CD4-positive, CD25-positive, alpha-beta regulatory T cell (primary cell): Measurements from ENCODE around the gene HSP90B1. TPM values are rescaled to one million over a fixed set of nuclear protein-coding genes. Genes with fewer than 3 reads are reported as not detected.

ENCODE experiments used
- ATAC-seq, 2 donors: fragments of 150-1000 bp; cut with Tn5 transposase; one replicate each; pipeline ENCODE4 v1.10.0; 2021; ENCODE audit warnings: low read depth in 2 of 2, moderate number of reproducible peaks in 2 of 2, moderate library complexity in 1 of 2
- DNase-seq, 3 donors: peaks; one replicate each; pipeline versions ENCODE4 v3.0.0 to v3.0.0-alpha.2; 2012 to 2022; ENCODE audit warnings: mixed read lengths in 1 of 3
- H3K27ac ChIP-seq: one replicate; pipeline ENCODE4 v1.7.0; 2013; ENCODE audit warnings: mild to moderate bottlenecking, low read length; ENCODE audit not compliant: insufficient read depth, poor library complexity, severe bottlenecking
- H3K27me3 ChIP-seq: one replicate; pipeline ENCODE4 v1.7.0; 2013; ENCODE audit warnings: low read length; ENCODE audit not compliant: control insufficient read depth, insufficient read depth
- H3K36me3 ChIP-seq: one replicate; pipeline ENCODE4 v1.7.0; 2013; ENCODE audit warnings: mild to moderate bottlenecking, low read length, moderate library complexity; ENCODE audit not compliant: control insufficient read depth, insufficient read depth
- H3K4me1 ChIP-seq: 2 replicates; pipeline ENCODE4 v1.7.0; 2013; ENCODE audit warnings: mild to moderate bottlenecking, low read length; ENCODE audit not compliant: insufficient read depth, control insufficient read depth, poor library complexity, severe bottlenecking
- H3K4me3 ChIP-seq: one replicate; pipeline ENCODE4 v1.7.0; 2013; ENCODE audit warnings: low read depth, mild to moderate bottlenecking, low read length, moderate library complexity
- H3K9me3 ChIP-seq, 2 experiments: 1 replicate in 1 of 2; 2 replicates in 1 of 2; pipeline ENCODE4 v1.7.0; 2013; ENCODE audit warnings: low read length in 2 of 2, mild to moderate bottlenecking in 1 of 2, moderate library complexity in 1 of 2; ENCODE audit not compliant: control insufficient read depth in 2 of 2
- H3K27ac Mint-ChIP-seq, 3 donors: one replicate each; pipeline ENCODE4 v1.8.0; 2020 to 2022; ENCODE audit warnings: mild to moderate bottlenecking in 3 of 3, mixed read lengths in 3 of 3, moderate library complexity in 2 of 3
- H3K27me3 Mint-ChIP-seq: one replicate; pipeline ENCODE4 v1.8.0; 2022; ENCODE audit warnings: mild to moderate bottlenecking, mixed read lengths
- H3K36me3 Mint-ChIP-seq: one replicate; pipeline ENCODE4 v1.8.0; 2020; ENCODE audit warnings: mixed read lengths
- H3K4me1 Mint-ChIP-seq, 4 donors: one replicate each; pipeline ENCODE4 v1.8.0; 2020 to 2022; ENCODE audit warnings: mixed read lengths in 4 of 4, mild to moderate bottlenecking in 1 of 4
- H3K4me3 Mint-ChIP-seq, 4 donors: one replicate each; pipeline ENCODE4 v1.8.0; 2020 to 2022; ENCODE audit warnings: mild to moderate bottlenecking in 4 of 4, mixed read lengths in 4 of 4, moderate library complexity in 3 of 4
- H3K9me3 Mint-ChIP-seq, 7 donors: one replicate each; pipeline ENCODE4 v1.8.0; 2020 to 2022; ENCODE audit warnings: mixed read lengths in 7 of 7, mild to moderate bottlenecking in 3 of 7, moderate library complexity in 2 of 7
- polyA plus RNA-seq, 4 donors: library from polyadenylated mRNA; unstranded; fragments of 300-500 nt; fragmentation: Illumina TruSeq; gene quantifications; one replicate each; pipeline ENCODE4 v1.2.3, GENCODE V29; 2021
- total RNA-seq: library from RNA; stranded (reverse); gene quantifications from one replicate; pipeline ENCODE4 v1.2.3, GENCODE V29; 2022

Gene HSP90B1
- total and polyA plus RNA-seq, 5 donors from 2014 or later = 119 to 254 (median 146) TPM

DNA sequence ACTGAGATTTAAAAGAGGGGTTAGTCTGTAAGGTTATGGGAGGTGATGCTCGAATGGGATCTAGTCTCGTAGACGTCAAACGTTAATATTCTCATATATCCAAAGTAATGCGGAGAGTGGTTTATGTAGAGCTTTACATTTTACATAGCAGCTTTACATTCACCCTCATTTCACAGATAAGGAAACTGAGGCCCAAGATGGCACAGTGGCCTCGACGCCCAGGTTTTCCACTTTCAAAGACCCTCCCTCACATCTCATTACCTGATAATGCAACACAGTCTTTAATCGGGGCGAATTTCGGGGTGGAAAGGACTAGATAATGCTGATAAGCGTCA, 35.0 kb downstream of the HSP90B1 start:
- ATAC-seq (no peak), DNase-seq (no peak)
- Mint-ChIP-seq H3K27ac (peak overlapping the region; percentile 98 to 100 (median 99)), H3K36me3 (peaks cover 10% of the 10 kb centered on the region), H3K4me1 (peaks cover 29 to 59% (median 42%) of the 10 kb centered on the region in 4 donors), H3K4me3 (peak overlapping the region; percentile 96 to 97 (median 97)), H3K9me3 (no peaks in the 10 kb centered on the region), H3K27me3 (no peaks in the 10 kb centered on the region)
- Histone ChIP-seq H3K9me3 (no peaks in the 10 kb centered on the region), H3K4me1 (peaks cover 39% of the 10 kb centered on the region), H3K27me3 (no peaks in the 10 kb centered on the region), H3K36me3 (peaks cover 5% of the 10 kb centered on the region), H3K4me3 (peak overlapping the region; percentile 99), H3K27ac (peak overlapping the region; percentile 94)

DNA sequence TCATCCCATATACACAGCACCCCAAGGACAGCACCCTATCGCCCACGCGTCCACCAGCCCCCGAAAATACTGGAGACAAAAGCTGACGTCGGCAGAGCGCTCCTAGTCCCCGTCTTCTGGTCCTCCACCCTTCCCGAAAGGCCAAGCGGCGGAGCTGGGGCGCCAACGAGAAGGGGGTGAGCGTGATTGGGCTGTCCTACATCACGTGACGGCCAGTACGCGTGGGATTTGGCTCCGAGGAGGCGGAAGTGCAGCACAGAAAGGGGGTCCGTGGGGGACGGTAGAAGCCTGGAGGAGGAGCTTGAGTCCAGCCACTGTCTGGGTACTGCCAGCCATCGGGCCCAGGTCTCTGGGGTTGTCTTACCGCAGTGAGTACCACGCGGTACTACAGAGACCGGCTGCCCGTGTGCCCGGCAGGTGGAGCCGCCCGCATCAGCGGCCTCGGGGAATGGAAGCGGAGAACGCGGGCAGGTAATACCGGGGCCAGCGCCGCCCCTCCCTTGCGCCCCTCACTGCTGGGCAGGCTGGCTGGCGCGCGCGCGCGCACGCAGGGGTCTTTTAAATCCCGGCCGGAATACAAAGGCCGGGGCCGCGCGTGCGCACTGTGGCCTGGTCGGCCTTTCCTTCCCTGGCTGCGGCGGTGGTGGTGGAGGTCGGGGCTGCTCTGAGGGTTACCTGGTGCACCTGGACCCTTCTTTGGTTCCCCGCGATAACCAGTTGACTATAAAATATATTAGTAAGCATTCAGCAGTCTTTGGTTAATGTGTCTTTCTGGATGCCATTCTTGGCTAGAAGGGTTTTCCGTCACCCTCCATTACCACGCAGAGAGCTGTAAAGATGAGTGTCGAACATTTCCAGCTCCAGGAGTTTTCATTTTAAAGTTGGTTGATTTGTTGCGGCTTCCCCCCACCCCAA, 35.6 kb downstream of the HSP90B1 start, which contains the start of gene TDG:
Gene TDG, plus strand, starts transcription at position 283 of the 915 bp plus-strand sequence. Its CDS starts 166 bp downstream, at position 449.
- Mint-ChIP-seq H3K27me3 (no peaks in the 10 kb centered on the region), H3K4me3 (peak within 1 kb of the TSS; percentile 96 to 97 (median 97))

DNA sequence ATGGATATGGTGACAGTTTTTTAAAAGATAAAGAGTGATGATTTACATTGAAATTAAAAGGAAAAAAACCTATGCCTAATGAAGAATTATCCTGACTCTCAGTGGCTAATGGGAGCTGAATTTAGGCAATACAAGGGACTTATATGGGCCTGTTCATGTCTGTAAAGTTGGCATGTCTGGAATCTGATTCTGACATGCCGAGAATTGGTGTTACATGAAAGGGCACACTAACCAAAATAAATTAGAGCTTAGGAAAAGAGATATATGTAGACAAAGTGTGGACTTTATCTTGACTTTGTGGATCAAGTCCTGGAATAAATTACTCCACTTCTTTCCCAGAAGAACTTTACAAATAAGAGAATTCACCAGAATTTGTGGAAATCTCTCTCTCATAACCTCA, 36.5 kb downstream of the HSP90B1 start:
- peak overlapping the region; percentile 98 to 100 (median 99) for H3K27ac Mint-ChIP-seq
- H3K27me3 Mint-ChIP-seq = no peaks in the 10 kb centered on the region
- DNase-seq (no peak), ATAC-seq (no peak)
- peak overlapping the region; percentile 96 to 97 (median 97) for H3K4me3 Mint-ChIP-seq
- peaks cover 14% of the 10 kb centered on the region for H3K36me3 Mint-ChIP-seq
- peaks cover 5% of the 10 kb centered on the region for H3K36me3 ChIP-seq
- H3K9me3 Mint-ChIP-seq = no peaks in the 10 kb centered on the region
- no peaks in the 10 kb centered on the region for H3K27me3 ChIP-seq
- H3K4me1 ChIP-seq = peaks cover 46% of the 10 kb centered on the region
- peak overlapping the region; percentile 94 for H3K27ac ChIP-seq
- peaks cover 34 to 71% (median 53%) of the 10 kb centered on the region in 4 donors for H3K4me1 Mint-ChIP-seq
- peak overlapping the region; percentile 95 for H3K4me3 ChIP-seq
- H3K9me3 ChIP-seq = no peaks in the 10 kb centered on the region

More for the DNA sequence above, 35.6 kb downstream of the HSP90B1 start, which contains the start of gene TDG:
- no peaks in the 10 kb centered on the region for H3K9me3 Mint-ChIP-seq
- peaks cover 10% of the 10 kb centered on the region for H3K36me3 Mint-ChIP-seq
- Histone ChIP-seq H3K4me1 (peaks cover 42% of the 10 kb centered on the region), H3K27me3 (no peaks in the 10 kb centered on the region), H3K9me3 (no peaks in the 10 kb centered on the region), H3K4me3 (peak within 1 kb of the TSS; percentile 99), H3K36me3 (peaks cover 5% of the 10 kb centered on the region), H3K27ac (peak within 1 kb of the TSS; percentile 94)
- H3K4me1 Mint-ChIP-seq = peaks cover 32 to 63% (median 44%) of the 10 kb centered on the region in 4 donors
- peak within 1 kb of the TSS; percentile 98 to 100 (median 99) for H3K27ac Mint-ChIP-seq
- ATAC-seq (peak; percentile 96), DNase-seq (peak; percentile 96 to 99 (median 98))

DNA sequence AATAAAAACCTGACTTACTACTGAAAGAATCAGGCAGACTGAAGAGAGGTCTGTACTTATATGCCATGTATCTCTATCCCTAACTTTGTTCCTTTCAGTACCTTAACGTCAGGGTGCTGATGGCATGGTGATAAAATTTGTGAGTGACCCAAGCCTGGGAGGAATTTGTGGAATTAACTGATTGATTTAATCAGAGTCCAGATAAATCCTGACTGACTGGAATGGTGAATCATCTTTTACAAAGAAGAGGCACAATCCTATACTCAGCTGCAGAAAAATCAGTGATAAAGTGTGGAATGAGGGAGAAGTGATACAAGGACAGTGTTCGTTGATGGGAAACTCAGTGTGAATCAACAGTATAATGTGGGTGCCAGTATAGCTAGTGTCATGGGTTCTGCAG, 39.2 kb downstream of the HSP90B1 start:
- Histone ChIP-seq H3K9me3 (no peaks in the 10 kb centered on the region), H3K27me3 (no peaks in the 10 kb centered on the region), H3K36me3 (peaks cover 7% of the 10 kb centered on the region), H3K4me3 (peak overlapping the region; percentile 21), H3K27ac (no peak overlapping the region), H3K4me1 (peaks cover 48% of the 10 kb centered on the region)
- H3K4me3 Mint-ChIP-seq = peak overlapping the region in 3 of 4 donors; percentile 31 to 81 (median 71)
- H3K27ac Mint-ChIP-seq = peak overlapping the region in 2 of 3 donors; percentile 16 to 70
- no peaks in the 10 kb centered on the region for H3K27me3 Mint-ChIP-seq
- no peak for ATAC-seq
- H3K4me1 Mint-ChIP-seq = peaks cover 39 to 85% (median 63%) of the 10 kb centered on the region in 4 donors
- H3K9me3 Mint-ChIP-seq = no peaks in the 10 kb centered on the region
- no peak for DNase-seq
- peaks cover 17% of the 10 kb centered on the region for H3K36me3 Mint-ChIP-seq

DNA sequence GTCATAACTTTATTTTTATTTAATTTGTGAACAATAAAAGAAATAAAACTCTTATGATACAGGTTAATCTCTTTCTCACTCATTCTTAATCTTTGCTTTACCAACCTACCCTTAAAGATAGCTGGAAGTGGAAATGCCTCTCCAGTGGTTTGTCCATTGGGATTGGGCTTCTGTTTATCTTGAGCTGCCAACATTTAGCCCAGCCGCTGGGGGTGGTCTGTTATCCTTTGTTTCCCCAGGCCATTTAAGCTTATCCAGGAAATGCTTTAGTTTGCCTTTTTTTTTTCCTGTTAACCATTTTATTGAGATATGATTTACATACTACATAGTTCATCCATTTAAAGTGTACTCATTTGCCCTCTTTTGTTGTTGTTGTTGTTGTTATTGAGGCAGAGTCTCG, 43.7 kb downstream of the HSP90B1 start:
- peak overlapping the region in 1 of 4 donors; percentile 24 for H3K4me3 Mint-ChIP-seq
- peaks cover 32% of the 10 kb centered on the region for H3K36me3 Mint-ChIP-seq
- no peaks in the 10 kb centered on the region for H3K9me3 Mint-ChIP-seq
- no peak overlapping the region for H3K4me3 ChIP-seq
- no peak overlapping the region for H3K27ac Mint-ChIP-seq
- no peak overlapping the region for H3K27ac ChIP-seq
- no peak for DNase-seq
- H3K4me1 ChIP-seq = peaks cover 16% of the 10 kb centered on the region
- H3K27me3 Mint-ChIP-seq = no peaks in the 10 kb centered on the region
- H3K36me3 ChIP-seq = peaks cover 19% of the 10 kb centered on the region
- ATAC-seq = no peak
- H3K27me3 ChIP-seq = no peaks in the 10 kb centered on the region
- peaks cover 18 to 65% (median 51%) of the 10 kb centered on the region in 4 donors for H3K4me1 Mint-ChIP-seq
- H3K9me3 ChIP-seq = no peaks in the 10 kb centered on the region

DNA sequence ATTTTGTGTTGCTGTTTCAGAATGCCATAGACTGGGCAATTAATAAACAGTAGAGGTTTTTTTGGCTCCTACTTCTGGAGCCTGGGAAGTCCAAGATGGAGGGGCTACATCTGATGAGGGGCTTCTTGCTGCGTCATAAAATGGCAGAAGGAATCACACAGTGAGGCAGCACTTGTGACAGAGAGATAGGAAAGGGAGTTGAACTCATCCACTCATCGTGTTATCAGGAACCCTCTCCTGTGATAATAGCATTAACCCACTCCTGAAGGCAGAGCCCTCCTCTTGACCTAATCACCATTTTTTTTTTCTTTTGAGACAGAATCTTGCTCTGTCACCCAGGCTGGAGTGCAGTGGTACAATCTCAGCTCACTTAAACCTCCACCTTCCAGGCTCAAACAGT, 45.2 kb downstream of the HSP90B1 start:
- H3K4me3 Mint-ChIP-seq = no peak overlapping the region
- H3K4me1 Mint-ChIP-seq = peaks cover 11 to 52% (median 44%) of the 10 kb centered on the region in 4 donors
- Histone ChIP-seq H3K27ac (no peak overlapping the region), H3K4me3 (no peak overlapping the region), H3K36me3 (peaks cover 30% of the 10 kb centered on the region), H3K9me3 (no peaks in the 10 kb centered on the region), H3K4me1 (peaks cover 11% of the 10 kb centered on the region), H3K27me3 (no peaks in the 10 kb centered on the region)
- peaks cover 41% of the 10 kb centered on the region for H3K36me3 Mint-ChIP-seq
- H3K9me3 Mint-ChIP-seq = no peaks in the 10 kb centered on the region
- H3K27ac Mint-ChIP-seq = peak overlapping the region in 2 of 3 donors; percentile 32 to 44
- no peaks in the 10 kb centered on the region for H3K27me3 Mint-ChIP-seq
- DNase-seq (no peak), ATAC-seq (no peak)

DNA sequence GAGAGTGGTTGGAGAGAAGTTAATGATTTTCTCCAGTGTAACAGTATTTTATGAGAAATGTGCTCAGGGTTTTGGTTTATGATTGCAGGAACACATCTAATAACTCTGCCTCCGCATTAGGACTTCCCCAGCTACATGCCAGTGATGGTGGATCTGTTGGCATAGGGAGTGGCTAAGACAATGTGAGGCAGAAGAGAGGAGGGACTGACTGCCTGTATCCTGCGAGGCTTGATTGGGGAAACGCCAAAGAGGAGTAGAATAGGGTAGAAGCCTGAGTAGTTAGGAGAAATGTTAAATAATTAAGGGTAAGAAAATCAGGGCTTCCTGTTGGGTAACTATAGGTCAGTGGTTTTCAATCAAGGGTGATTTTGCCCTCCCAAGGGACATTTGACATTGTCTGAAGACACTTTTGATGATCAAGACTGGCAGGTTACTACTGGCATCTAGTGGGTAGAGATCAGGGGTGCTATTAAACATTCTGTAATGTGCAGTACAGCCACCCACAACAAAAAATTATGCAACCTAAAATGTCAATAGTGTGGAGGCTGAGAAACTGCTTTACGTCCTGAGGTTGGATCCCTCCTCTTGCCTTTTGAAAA, 48.3 kb downstream of the HSP90B1 start:
- no peak for ATAC-seq
- no peaks in the 10 kb centered on the region for H3K27me3 ChIP-seq
- no peak overlapping the region for H3K4me3 ChIP-seq
- no peaks in the 10 kb centered on the region for H3K4me1 ChIP-seq
- no peak for DNase-seq
- no peak overlapping the region for H3K27ac ChIP-seq
- peaks cover 57% of the 10 kb centered on the region for H3K36me3 ChIP-seq
- H3K27me3 Mint-ChIP-seq = no peaks in the 10 kb centered on the region
- H3K27ac Mint-ChIP-seq = peak overlapping the region; percentile 14 to 80 (median 22)
- H3K36me3 Mint-ChIP-seq = peaks cover 41% of the 10 kb centered on the region
- H3K9me3 Mint-ChIP-seq = no peaks in the 10 kb centered on the region
- no peak overlapping the region for H3K4me3 Mint-ChIP-seq
- peaks cover 0 to 29% (median 27%) of the 10 kb centered on the region in 4 donors for H3K4me1 Mint-ChIP-seq
- H3K9me3 ChIP-seq = no peaks in the 10 kb centered on the region
